ENCODE data around the gene MMS22L. TPM values are rescaled to one million over a fixed set of nuclear protein-coding genes. Genes with fewer than 3 reads are reported as not detected.

The MMS22L gene
- total and polyA plus RNA-seq, 2 of the 13 experiments (the other 11 are each of a cell fraction or from before 2014, with no cell fraction given), result 6.2 to 32.9 TPM

DNA sequence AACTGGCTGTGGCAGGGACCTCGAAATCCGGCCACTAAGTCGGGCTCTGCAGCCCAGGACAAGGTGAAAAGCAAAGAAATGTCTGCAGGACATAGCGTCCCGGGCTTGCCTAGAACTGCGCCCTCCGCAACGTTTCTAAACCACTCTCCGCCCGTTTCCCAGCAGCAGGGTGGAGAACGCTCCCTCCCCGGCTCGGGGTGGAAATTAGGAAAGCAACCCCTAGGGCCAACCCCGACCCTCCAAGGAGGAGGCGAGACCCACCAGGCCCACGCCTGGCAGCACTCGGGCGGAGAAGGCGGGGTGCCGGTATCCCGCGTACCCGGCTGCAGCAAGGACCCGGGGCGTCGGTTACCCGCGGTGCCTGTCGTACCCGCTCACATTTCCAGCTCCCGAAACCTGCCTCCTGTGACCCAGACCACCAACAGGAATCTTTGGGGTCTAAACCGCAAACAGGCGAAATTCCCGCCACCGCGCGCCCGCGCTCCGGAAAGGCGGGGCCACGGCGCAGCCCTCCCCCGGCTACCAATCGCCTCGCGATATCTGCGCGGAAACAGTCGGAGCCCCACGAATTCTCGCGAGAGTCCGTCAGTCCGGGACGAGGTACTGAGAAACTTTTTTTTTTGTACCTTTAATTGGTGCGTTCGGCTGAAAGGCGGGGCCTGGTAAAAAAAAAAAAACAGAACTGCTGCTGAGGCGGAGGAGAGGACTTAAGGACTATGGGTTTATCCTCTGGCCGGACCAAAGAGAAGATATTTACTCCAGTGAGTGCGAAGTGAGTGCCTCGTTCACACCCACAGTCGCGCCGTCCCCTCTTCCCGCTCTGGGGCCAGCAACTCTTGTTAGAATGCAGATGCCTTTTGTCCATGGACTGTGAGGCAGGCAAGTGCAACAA lies at the start of gene MMS22L (continued):
- peak; percentile 73; the same call in 1 of the 2 replicates for TF ChIP-seq KAT7 (CRISPR knock-in tag; IDR thresholded peaks at IDR 0.05; ENCODE audit: borderline replicate concordance)
- no peak; the same call in 1 of the 2 replicates for TF ChIP-seq NFKB2 (CRISPR knock-in tag; IDR thresholded peaks at IDR 0.05; ENCODE audit: borderline replicate concordance)
- TF ChIP-seq, protein P1, sequence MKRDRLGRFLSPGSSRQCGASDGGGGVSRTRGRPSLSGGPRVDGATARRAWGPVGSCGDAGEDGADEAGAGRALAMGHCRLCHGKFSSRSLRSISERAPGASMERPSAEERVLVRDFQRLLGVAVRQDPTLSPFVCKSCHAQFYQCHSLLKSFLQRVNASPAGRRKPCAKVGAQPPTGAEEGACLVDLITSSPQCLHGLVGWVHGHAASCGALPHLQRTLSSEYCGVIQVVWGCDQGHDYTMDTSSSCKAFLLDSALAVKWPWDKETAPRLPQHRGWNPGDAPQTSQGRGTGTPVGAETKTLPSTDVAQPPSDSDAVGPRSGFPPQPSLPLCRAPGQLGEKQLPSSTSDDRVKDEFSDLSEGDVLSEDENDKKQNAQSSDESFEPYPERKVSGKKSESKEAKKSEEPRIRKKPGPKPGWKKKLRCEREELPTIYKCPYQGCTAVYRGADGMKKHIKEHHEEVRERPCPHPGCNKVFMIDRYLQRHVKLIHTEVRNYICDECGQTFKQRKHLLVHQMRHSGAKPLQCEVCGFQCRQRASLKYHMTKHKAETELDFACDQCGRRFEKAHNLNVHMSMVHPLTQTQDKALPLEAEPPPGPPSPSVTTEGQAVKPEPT (CRISPR knock-in tag; IDR thresholded peaks at IDR 0.05; ENCODE audit: low read depth), result no peak
- TF ChIP-seq ZMYM2 (CRISPR knock-in tag; IDR thresholded peaks at IDR 0.05), result peak; percentile 39; the same call in 1 of the 2 replicates
- TF ChIP-seq, protein P2, sequence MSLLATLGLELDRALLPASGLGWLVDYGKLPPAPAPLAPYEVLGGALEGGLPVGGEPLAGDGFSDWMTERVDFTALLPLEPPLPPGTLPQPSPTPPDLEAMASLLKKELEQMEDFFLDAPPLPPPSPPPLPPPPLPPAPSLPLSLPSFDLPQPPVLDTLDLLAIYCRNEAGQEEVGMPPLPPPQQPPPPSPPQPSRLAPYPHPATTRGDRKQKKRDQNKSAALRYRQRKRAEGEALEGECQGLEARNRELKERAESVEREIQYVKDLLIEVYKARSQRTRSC (CRISPR knock-in tag; IDR thresholded peaks at IDR 0.05; ENCODE audit: low read depth), result no peak
- no peak for TF ChIP-seq NFKBIZ (CRISPR knock-in tag; IDR thresholded peaks at IDR 0.05)
- TF ChIP-seq ZNF749 (CRISPR knock-in tag; IDR thresholded peaks at IDR 0.05; ENCODE audit: borderline replicate concordance), result no peak; the same call in 1 of the 2 replicates
- TF ChIP-seq, protein P3, sequence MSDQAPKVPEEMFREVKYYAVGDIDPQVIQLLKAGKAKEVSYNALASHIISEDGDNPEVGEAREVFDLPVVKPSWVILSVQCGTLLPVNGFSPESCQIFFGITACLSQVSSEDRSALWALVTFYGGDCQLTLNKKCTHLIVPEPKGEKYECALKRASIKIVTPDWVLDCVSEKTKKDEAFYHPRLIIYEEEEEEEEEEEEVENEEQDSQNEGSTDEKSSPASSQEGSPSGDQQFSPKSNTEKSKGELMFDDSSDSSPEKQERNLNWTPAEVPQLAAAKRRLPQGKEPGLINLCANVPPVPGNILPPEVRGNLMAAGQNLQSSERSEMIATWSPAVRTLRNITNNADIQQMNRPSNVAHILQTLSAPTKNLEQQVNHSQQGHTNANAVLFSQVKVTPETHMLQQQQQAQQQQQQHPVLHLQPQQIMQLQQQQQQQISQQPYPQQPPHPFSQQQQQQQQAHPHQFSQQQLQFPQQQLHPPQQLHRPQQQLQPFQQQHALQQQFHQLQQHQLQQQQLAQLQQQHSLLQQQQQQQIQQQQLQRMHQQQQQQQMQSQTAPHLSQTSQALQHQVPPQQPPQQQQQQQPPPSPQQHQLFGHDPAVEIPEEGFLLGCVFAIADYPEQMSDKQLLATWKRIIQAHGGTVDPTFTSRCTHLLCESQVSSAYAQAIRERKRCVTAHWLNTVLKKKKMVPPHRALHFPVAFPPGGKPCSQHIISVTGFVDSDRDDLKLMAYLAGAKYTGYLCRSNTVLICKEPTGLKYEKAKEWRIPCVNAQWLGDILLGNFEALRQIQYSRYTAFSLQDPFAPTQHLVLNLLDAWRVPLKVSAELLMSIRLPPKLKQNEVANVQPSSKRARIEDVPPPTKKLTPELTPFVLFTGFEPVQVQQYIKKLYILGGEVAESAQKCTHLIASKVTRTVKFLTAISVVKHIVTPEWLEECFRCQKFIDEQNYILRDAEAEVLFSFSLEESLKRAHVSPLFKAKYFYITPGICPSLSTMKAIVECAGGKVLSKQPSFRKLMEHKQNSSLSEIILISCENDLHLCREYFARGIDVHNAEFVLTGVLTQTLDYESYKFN (CRISPR knock-in tag; conservative IDR thresholded peaks at IDR 0.05), result no peak; the same call in 1 of the 2 replicates
- TF ChIP-seq, protein P4, sequence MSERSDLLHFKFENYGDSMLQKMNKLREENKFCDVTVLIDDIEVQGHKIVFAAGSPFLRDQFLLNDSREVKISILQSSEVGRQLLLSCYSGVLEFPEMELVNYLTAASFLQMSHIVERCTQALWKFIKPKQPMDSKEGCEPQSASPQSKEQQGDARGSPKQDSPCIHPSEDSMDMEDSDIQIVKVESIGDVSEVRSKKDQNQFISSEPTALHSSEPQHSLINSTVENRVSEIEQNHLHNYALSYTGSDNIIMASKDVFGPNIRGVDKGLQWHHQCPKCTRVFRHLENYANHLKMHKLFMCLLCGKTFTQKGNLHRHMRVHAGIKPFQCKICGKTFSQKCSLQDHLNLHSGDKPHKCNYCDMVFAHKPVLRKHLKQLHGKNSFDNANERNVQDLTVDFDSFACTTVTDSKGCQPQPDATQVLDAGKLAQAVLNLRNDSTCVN (CRISPR knock-in tag; IDR thresholded peaks at IDR 0.05; ENCODE audit: borderline replicate concordance), result no peak
- no peak; the same call in 1 of the 2 replicates for TF ChIP-seq SOX5 (CRISPR knock-in tag; IDR thresholded peaks at IDR 0.05; ENCODE audit: borderline replicate concordance)
- no peak for TF ChIP-seq ZBTB7A (CRISPR knock-in tag; IDR thresholded peaks at IDR 0.05)
- TF ChIP-seq ZNF660 (CRISPR knock-in tag; IDR thresholded peaks at IDR 0.05; ENCODE audit: borderline replicate concordance, low read depth), result no peak
- no peak for TF ChIP-seq ZNF432 (CRISPR knock-in tag; IDR thresholded peaks at IDR 0.05; ENCODE audit: borderline replicate concordance)
- TF ChIP-seq TOPORS (CRISPR knock-in tag; IDR thresholded peaks at IDR 0.05), result peak; percentile 60
- TF ChIP-seq, protein P5, sequence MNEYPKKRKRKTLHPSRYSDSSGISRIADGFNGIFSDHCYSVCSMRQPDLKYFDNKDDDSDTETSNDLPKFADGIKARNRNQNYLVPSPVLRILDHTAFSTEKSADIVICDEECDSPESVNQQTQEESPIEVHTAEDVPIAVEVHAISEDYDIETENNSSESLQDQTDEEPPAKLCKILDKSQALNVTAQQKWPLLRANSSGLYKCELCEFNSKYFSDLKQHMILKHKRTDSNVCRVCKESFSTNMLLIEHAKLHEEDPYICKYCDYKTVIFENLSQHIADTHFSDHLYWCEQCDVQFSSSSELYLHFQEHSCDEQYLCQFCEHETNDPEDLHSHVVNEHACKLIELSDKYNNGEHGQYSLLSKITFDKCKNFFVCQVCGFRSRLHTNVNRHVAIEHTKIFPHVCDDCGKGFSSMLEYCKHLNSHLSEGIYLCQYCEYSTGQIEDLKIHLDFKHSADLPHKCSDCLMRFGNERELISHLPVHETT (CRISPR knock-in tag; conservative IDR thresholded peaks at IDR 0.05), result no peak
- peak; percentile 86; the same call in 1 of the 2 replicates for TF ChIP-seq CBFB (CRISPR knock-in tag; IDR thresholded peaks at IDR 0.05)
- TF ChIP-seq ZNF768 (CRISPR knock-in tag; IDR thresholded peaks at IDR 0.05), result peak; percentile 35; the same call in 1 of the 2 replicates
- peak; percentile 20; the same call in 1 of the 2 replicates for TF ChIP-seq PITX1 (CRISPR knock-in tag; IDR thresholded peaks at IDR 0.05)
- no peak for TF ChIP-seq NFRKB (IDR thresholded peaks at IDR 0.05)
- no peak for TF ChIP-seq HOXA9 (CRISPR knock-in tag; IDR thresholded peaks at IDR 0.05; ENCODE audit: borderline replicate concordance)

Measured in HepG2 (cell line).